Measurements from ENCODE around the gene KCNK15. TPM values are rescaled to one million over a fixed set of nuclear protein-coding genes. Genes with fewer than 3 reads are reported as not detected.

Gene KCNK15
- total RNA-seq, 2 experiments from 2014 or later, result 0.31 to 0.48 TPM

DNA sequence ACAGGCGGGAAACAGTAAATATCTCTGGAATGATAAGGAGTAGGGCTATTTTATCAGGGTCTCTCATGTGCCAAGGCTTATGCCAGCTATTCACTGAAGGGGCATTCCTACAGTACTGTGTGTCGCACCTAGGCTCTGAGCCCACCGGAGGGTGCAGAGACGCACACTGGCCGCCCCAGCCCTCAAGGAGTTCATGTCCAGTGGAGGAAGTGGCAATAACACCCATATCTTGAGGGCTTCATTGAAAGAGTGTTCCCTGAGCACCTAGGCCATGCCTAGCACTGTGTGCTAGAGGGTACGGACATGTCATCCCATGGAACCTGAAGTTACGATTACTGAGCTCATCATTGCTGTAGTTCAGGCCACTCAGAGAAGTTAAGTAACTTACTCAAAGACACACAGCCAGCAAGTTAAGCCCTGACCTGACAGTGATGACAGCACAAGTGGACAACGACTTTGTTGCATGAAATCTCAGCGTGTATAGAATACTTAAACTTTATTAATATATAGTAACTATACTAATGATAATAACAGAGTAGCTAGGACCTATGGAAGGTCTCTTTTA, 21.8 kb upstream of the KCNK15 start:
- Mint-ChIP-seq H3K9me3 (no peaks in the 10 kb centered on the region), H3K4me1 (peaks cover 5% of the 10 kb centered on the region), H3K27ac (no peak overlapping the region), H3K27me3 (no peaks in the 10 kb centered on the region), H3K4me3 (no peak overlapping the region), H3K36me3 (no peaks in the 10 kb centered on the region)
- DNase-seq, result no peak

DNA sequence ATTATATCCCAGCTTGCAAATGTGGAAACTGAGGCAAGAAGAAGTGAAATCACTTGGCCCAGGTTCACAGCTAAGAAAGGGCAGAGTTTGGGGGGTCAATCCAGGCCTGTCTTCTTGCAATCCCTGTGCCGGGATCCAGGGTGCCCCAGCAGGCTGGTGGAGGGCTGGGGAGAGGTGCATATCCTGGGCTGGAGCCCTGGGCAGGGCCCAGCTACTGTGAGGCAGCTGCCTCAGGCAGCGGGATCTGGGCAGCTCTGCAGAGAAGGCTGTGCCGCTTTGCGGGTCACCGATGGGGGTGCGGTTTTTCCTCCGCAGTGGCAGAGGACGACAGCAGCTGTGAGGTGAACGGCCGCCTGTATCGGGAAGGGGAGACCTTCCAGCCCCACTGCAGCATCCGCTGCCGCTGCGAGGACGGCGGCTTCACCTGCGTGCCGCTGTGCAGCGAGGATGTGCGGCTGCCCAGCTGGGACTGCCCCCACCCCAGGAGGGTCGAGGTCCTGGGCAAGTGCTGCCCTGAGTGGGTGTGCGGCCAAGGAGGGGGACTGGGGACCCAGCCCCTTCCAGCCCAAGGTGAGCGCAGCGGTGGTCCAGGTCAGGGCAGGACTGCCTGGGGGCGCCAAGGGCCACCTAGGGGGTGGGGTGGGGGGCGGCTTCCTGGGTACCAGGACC, 21.1 kb upstream of the KCNK15 start:
- Mint-ChIP-seq H3K9me3 (no peaks in the 10 kb centered on the region), H3K36me3 (no peaks in the 10 kb centered on the region), H3K27me3 (no peaks in the 10 kb centered on the region), H3K4me3 (no peak overlapping the region), H3K27ac (no peak overlapping the region), H3K4me1 (peaks cover 5% of the 10 kb centered on the region)
- DNase-seq, result no peak

DNA sequence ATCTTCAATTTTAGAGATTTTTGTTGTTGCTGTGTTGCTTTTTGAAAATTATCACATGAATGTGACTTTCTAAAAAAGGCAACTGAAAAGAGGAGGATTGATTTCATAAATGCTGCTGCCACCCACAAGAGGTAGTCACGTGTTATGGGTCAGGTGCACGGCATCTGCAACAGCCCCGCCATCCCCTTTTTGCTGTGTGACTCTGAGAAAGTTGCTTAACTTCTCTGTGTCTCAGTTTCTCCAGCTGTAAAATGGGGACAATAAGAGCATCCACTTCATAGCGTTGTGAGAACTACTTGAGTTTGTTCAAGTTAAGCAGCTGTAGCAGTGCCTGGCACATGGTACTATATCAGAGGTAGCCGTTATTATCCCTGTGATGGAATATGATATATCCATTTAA, 19.8 kb upstream of the KCNK15 start:
- no peaks in the 10 kb centered on the region for H3K36me3 Mint-ChIP-seq
- peaks cover 5% of the 10 kb centered on the region for H3K4me1 Mint-ChIP-seq
- H3K4me3 Mint-ChIP-seq, result no peak overlapping the region
- H3K27me3 Mint-ChIP-seq, result no peaks in the 10 kb centered on the region
- H3K9me3 Mint-ChIP-seq, result no peaks in the 10 kb centered on the region
- H3K27ac Mint-ChIP-seq, result no peak overlapping the region
- DNase-seq, result no peak

DNA sequence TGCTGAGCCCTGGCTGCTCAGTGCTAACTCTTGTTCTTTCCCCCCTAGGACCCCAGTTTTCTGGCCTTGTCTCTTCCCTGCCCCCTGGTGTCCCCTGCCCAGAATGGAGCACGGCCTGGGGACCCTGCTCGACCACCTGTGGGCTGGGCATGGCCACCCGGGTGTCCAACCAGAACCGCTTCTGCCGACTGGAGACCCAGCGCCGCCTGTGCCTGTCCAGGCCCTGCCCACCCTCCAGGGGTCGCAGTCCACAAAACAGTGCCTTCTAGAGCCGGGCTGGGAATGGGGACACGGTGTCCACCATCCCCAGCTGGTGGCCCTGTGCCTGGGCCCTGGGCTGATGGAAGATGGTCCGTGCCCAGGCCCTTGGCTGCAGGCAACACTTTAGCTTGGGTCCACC, 18.6 kb upstream of the KCNK15 start:
- Mint-ChIP-seq H3K4me3 (no peak overlapping the region), H3K27me3 (no peaks in the 10 kb centered on the region), H3K9me3 (no peaks in the 10 kb centered on the region), H3K36me3 (no peaks in the 10 kb centered on the region), H3K4me1 (peaks cover 8% of the 10 kb centered on the region), H3K27ac (no peak overlapping the region)
- DNase-seq, result no peak

GRCh38 chr20:44727651-44728050, 18.0 kb upstream of the KCNK15 start:
- Mint-ChIP-seq H3K27me3 (no peaks in the 10 kb centered on the region), H3K36me3 (no peaks in the 10 kb centered on the region), H3K4me1 (peaks cover 14% of the 10 kb centered on the region), H3K9me3 (no peaks in the 10 kb centered on the region), H3K4me3 (no peak overlapping the region), H3K27ac (no peak overlapping the region)
- DNase-seq, result no peak

DNA sequence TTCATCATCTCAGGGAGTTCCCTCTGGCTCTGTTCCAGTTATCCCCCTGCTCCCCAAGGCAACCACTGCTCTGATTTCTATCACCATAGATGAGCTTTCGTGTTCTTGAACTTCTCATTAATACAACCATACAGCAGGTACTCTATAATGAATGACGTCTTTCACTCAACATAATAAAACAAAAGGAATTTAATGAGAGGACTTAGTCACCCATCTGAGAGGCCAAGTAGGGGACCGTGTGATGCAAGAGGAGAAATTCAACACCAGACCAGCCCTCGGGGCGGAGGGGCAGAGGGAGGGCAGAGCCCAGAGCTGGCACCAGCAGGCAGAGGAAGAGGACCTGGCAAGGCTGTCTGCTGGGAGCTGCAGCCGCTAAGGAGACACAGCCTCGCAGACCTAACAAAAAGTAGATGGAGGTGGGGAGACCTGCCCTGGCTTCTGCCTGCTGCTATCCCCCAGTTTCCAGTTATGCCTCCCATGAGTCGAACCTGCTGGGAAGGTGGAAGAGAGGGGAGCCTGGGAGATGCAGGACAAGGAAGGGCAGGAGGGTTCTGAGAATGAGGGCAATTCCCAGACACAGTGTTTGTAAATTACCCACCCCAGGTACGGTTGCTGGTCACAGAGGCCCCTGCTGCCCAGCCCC, 16.7 kb upstream of the KCNK15 start:
- Mint-ChIP-seq H3K9me3 (no peaks in the 10 kb centered on the region), H3K36me3 (no peaks in the 10 kb centered on the region), H3K27me3 (no peaks in the 10 kb centered on the region), H3K4me3 (no peak overlapping the region), H3K4me1 (peaks cover 16% of the 10 kb centered on the region), H3K27ac (no peak overlapping the region)
- DNase-seq, result no peak

DNA sequence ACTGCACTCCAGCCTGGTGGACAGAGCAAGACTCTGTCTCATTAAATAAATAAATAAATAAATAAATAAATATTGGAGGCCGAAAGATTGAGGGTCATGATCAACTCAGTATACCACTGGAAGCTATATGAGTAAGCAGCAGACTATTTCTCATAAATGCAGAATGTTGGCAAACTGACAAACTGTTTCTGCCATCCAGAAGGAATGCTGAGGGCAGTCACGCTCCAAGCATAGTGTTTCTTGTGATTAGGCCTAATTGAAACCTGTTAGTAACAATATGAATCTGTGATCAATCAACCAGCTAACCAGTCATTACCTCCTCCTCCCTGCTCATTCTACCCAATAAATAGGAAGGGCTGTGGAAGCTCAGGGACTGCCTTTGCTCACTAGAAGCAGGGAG, 15.2 kb upstream of the KCNK15 start:
- no peak for DNase-seq
- no peaks in the 10 kb centered on the region for H3K36me3 Mint-ChIP-seq
- H3K4me3 Mint-ChIP-seq, result no peak overlapping the region
- no peaks in the 10 kb centered on the region for H3K27me3 Mint-ChIP-seq
- no peaks in the 10 kb centered on the region for H3K9me3 Mint-ChIP-seq
- peak overlapping the region; percentile 56 for H3K27ac Mint-ChIP-seq
- H3K4me1 Mint-ChIP-seq, result peaks cover 16% of the 10 kb centered on the region

DNA sequence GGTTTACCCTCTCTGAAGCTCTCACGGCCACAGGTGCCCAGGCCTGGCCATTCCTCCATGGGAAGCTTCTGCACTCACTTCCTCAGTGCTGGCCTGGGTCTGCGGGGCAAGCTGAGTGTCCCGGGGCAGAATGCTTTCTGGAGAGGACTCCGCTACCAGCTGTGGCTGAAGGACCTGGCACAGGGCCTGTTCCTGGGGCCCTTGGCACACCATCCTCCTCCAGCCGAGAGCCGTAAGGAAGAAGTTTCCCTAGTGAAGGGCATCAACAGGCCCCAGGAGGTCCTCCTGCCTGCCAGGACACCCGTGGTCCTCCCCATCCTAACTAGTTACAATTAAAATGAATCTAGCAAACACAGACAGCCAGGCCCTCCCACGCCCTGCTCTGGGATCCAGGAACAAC, 14.0 kb upstream of the KCNK15 start:
- no peak for DNase-seq

GRCh38 chr20:44732327-44732726, 13.3 kb upstream of the KCNK15 start:
- H3K4me3 Mint-ChIP-seq, result no peak overlapping the region
- H3K27me3 Mint-ChIP-seq, result no peaks in the 10 kb centered on the region
- peaks cover 5% of the 10 kb centered on the region for H3K9me3 Mint-ChIP-seq
- peaks cover 4% of the 10 kb centered on the region for H3K36me3 Mint-ChIP-seq
- peaks cover 24% of the 10 kb centered on the region for H3K4me1 Mint-ChIP-seq
- no peak for DNase-seq
- H3K27ac Mint-ChIP-seq, result peak overlapping the region; percentile 14

More for the DNA sequence above, 14.0 kb upstream of the KCNK15 start:
- Mint-ChIP-seq H3K9me3 (peaks cover 5% of the 10 kb centered on the region), H3K4me1 (peaks cover 21% of the 10 kb centered on the region), H3K27ac (no peak overlapping the region), H3K27me3 (no peaks in the 10 kb centered on the region), H3K36me3 (peaks cover 3% of the 10 kb centered on the region), H3K4me3 (no peak overlapping the region)

DNA sequence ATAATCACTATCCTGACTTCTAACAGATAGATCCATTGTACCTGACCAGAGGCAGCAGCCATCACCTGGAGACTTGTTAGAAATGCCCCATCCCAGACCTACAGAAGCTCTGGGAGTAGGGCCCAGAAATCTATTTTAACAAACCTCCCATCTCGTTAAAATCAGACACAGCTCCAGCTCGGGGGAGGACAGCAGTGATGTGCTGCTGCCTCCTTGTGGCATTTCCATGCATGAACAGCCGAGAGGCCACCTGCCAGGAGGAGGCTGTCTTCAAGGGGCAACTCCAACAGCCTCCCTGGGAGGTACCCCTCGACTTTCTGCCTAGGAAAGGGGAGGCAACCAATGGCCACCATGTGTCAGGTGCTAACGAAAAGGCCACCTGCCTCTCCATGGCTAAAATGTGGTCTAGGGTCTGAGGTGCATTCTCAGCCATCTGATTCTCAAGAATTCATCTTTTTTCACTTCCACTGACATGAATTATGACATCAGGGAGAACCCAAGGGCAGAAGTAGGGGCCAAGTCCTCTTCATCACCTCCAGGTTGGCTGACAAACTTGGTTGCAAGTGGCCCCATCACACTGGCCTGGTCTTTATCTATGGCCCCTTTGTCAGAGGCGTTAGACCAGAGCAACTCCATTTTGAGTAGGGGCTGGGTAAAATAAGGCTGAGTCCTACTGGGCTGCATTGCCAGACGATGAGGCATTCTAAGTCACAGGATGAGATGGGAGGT, 12.2 kb upstream of the KCNK15 start:
- Mint-ChIP-seq H3K9me3 (peaks cover 5% of the 10 kb centered on the region), H3K27me3 (no peaks in the 10 kb centered on the region), H3K4me1 (peaks cover 24% of the 10 kb centered on the region), H3K36me3 (peaks cover 4% of the 10 kb centered on the region), H3K27ac (peak overlapping the region; percentile 34), H3K4me3 (no peak overlapping the region)
- peak; percentile 65 for DNase-seq

DNA sequence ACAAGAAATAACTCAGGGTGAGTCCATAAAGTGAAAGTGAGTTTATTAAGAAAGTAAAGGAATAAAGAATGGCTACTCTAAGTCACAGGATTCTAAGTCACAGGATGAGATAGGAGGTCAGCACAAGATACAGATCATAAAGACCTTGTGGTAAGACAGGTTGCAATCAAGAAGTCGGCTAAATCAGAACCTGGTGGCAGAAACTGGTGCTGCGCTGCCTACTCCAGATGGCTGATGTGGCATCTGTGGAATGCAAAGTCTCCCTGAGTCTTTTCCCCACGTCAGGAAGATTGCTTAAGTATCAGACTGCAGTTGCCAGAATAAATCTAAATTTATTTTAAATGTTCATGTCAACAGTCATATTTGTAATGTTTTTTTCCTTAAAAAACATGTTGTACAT, 10.7 kb upstream of the KCNK15 start:
- H3K27ac Mint-ChIP-seq, result no peak overlapping the region
- H3K27me3 Mint-ChIP-seq, result no peaks in the 10 kb centered on the region
- peaks cover 24% of the 10 kb centered on the region for H3K4me1 Mint-ChIP-seq
- H3K4me3 Mint-ChIP-seq, result no peak overlapping the region
- no peak for DNase-seq
- H3K36me3 Mint-ChIP-seq, result peaks cover 4% of the 10 kb centered on the region
- peaks cover 8% of the 10 kb centered on the region for H3K9me3 Mint-ChIP-seq

DNA sequence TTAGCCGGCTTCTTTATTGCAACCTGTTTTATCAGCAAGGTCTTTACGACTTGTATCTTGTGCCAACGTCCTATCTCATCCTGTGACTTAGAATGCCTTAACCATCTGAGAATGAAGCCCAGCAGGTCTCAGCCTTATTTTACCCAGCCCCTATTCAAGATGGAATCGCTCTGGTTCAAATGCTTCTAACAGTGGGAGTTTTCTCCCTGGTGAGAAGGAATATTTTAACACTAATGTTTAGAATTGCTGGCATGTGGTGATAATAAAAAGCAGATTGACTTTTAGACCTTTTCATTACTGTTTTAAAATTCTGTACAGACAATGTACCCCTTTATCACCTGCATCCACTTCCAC, 9.9 kb upstream of the KCNK15 start:
- no peak overlapping the region for H3K27ac Mint-ChIP-seq
- H3K9me3 Mint-ChIP-seq, result peaks cover 8% of the 10 kb centered on the region
- peak overlapping the region; percentile 58 for H3K4me3 Mint-ChIP-seq
- no peaks in the 10 kb centered on the region for H3K27me3 Mint-ChIP-seq
- no peak for DNase-seq
- peaks cover 24% of the 10 kb centered on the region for H3K4me1 Mint-ChIP-seq
- H3K36me3 Mint-ChIP-seq, result peaks cover 4% of the 10 kb centered on the region

DNA sequence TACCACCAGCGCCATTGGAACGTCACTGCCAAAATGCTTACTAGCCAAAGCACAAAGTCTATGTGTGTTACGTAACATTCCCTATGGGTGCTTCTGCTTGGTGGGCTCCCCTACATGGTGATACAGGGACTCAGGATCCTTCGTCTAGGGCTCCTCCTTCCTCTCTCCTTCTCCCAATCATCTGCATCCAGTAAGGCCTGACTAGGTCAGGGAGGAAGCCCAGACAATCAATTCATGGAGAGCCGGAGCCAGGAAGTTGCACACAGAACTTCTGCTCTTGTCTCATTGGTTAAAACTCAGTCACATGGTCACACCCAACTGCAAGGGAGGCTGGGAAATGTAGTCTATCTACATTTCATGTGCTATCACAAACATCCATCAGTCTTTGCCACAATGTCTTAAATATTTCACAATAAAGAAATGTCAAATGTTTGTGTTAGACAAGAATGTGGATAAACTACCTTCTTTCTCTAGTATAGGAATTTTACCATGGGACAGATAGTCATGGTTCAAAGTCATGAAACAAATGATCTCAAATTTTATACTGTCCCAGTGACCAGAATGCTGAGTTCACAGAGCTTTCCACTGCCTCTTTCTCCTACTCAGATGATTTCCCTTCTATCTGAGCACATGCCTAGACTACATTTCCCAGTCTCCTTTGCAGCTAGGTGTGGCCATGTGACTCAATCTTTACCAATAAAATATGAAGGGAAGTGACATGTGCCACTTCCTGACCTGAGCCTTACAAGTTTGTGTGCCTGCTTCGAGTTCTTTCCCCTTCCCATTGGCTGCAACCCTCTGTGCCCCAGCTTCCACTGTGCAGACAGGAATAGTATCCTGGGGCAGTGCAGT, 9.3 kb upstream of the KCNK15 start:
- Mint-ChIP-seq H3K27me3 (no peaks in the 10 kb centered on the region), H3K27ac (no peak overlapping the region), H3K9me3 (peaks cover 8% of the 10 kb centered on the region), H3K36me3 (peaks cover 4% of the 10 kb centered on the region), H3K4me1 (peaks cover 24% of the 10 kb centered on the region), H3K4me3 (peak overlapping the region; percentile 58)
- DNase-seq, result peak; percentile 20

- peaks cover 21% of the 10 kb centered on the region for H3K4me1 Mint-ChIP-seq
- H3K4me3 Mint-ChIP-seq, result no peak overlapping the region
- peaks cover 4% of the 10 kb centered on the region for H3K36me3 Mint-ChIP-seq
- H3K27me3 Mint-ChIP-seq, result no peaks in the 10 kb centered on the region
- H3K27ac Mint-ChIP-seq, result no peak overlapping the region
- H3K9me3 Mint-ChIP-seq, result peaks cover 8% of the 10 kb centered on the region
- no peak for DNase-seq
These were observed 8.5 kb upstream of the KCNK15 start for GRCh38 chr20:44737116-44737515.

Measured in activated naive CD8-positive, alpha-beta T cell treated with anti-CD3 and anti-CD28 coated beads for 36 hours (primary cell).